ENCODE results near the gene ATP5F1A. TPM values are rescaled to one million over a fixed set of nuclear protein-coding genes. Genes with fewer than 3 reads are reported as not detected.

The ATP5F1A gene
- total RNA-seq, 1 donor from 2014 or later = 457 TPM

GRCh38 chr18:46037512-46038305, 60.4 kb downstream of the ATP5F1A start:
- no peak for TF ChIP-seq CTCF (IDR thresholded peaks at IDR 0.05; ENCODE audit: unreplicated experiment)
- peaks cover 23% of the 10 kb centered on the region for H3K4me1 Mint-ChIP-seq (ENCODE audit: unreplicated experiment)
- no peaks in the 10 kb centered on the region for H3K9me3 Mint-ChIP-seq (ENCODE audit: unreplicated experiment)
- H3K36me3 Mint-ChIP-seq (ENCODE audit: low read depth, unreplicated experiment) = no peaks in the 10 kb centered on the region
- peaks cover 4% of the 10 kb centered on the region for H3K27me3 Mint-ChIP-seq (ENCODE audit: unreplicated experiment)
- no peak overlapping the region for H3K4me3 Mint-ChIP-seq (ENCODE audit: unreplicated experiment)
- DNase-seq (ENCODE audit: low spot score) = no peak
- no peak overlapping the region for H3K27ac Mint-ChIP-seq (ENCODE audit: unreplicated experiment)

GRCh38 chr18:46035696-46036680, 62.1 kb downstream of the ATP5F1A start:
- Mint-ChIP-seq H3K36me3 (ENCODE audit: low read depth, unreplicated experiment) (no peaks in the 10 kb centered on the region), H3K9me3 (ENCODE audit: unreplicated experiment) (no peaks in the 10 kb centered on the region), H3K27ac (ENCODE audit: unreplicated experiment) (no peak overlapping the region), H3K4me3 (ENCODE audit: unreplicated experiment) (no peak overlapping the region), H3K27me3 (ENCODE audit: unreplicated experiment) (peaks cover 3% of the 10 kb centered on the region), H3K4me1 (ENCODE audit: unreplicated experiment) (peaks cover 16% of the 10 kb centered on the region)
- no peak for DNase-seq (ENCODE audit: low spot score)
- no peak for TF ChIP-seq CTCF (IDR thresholded peaks at IDR 0.05; ENCODE audit: unreplicated experiment)

- Mint-ChIP-seq H3K27ac (ENCODE audit: unreplicated experiment) (no peak overlapping the region), H3K4me1 (ENCODE audit: unreplicated experiment) (peaks cover 7% of the 10 kb centered on the region), H3K27me3 (ENCODE audit: unreplicated experiment) (no peaks in the 10 kb centered on the region), H3K9me3 (ENCODE audit: unreplicated experiment) (no peaks in the 10 kb centered on the region), H3K36me3 (ENCODE audit: low read depth, unreplicated experiment) (no peaks in the 10 kb centered on the region), H3K4me3 (ENCODE audit: unreplicated experiment) (no peak overlapping the region)
- DNase-seq (ENCODE audit: low spot score) = no peak
- TF ChIP-seq CTCF (IDR thresholded peaks at IDR 0.05; ENCODE audit: unreplicated experiment) = no peak
Measured at GRCh38 chr18:46034230-46034629, 63.9 kb downstream of the ATP5F1A start.

- peaks cover 3% of the 10 kb centered on the region for H3K4me1 Mint-ChIP-seq (ENCODE audit: unreplicated experiment)
- no peaks in the 10 kb centered on the region for H3K9me3 Mint-ChIP-seq (ENCODE audit: unreplicated experiment)
- peaks cover 3% of the 10 kb centered on the region for H3K27me3 Mint-ChIP-seq (ENCODE audit: unreplicated experiment)
- no peaks in the 10 kb centered on the region for H3K36me3 Mint-ChIP-seq (ENCODE audit: low read depth, unreplicated experiment)
- no peak overlapping the region for H3K4me3 Mint-ChIP-seq (ENCODE audit: unreplicated experiment)
- TF ChIP-seq CTCF (IDR thresholded peaks at IDR 0.05; ENCODE audit: unreplicated experiment) = no peak
- H3K27ac Mint-ChIP-seq (ENCODE audit: unreplicated experiment) = no peak overlapping the region
- no peak for DNase-seq (ENCODE audit: low spot score)
Measured at GRCh38 chr18:46031741-46032140, 66.4 kb downstream of the ATP5F1A start.

Other genes with a start within 250 kb of the ATP5F1A start
- gene EPG5, start 131.0 kb downstream of the ATP5F1A start, total RNA-seq (ENCODE audit: unreplicated experiment) = 26.1 TPM
- 7.8 TPM for gene PSTPIP2, start 26.0 kb downstream of the ATP5F1A start, total RNA-seq (ENCODE audit: unreplicated experiment)
- gene HAUS1, start 6.1 kb upstream of the ATP5F1A start, total RNA-seq (ENCODE audit: unreplicated experiment) = 44.9 TPM

Measured in endothelial cell (in vitro differentiated cells).